Activated CD4-positive, CD25-positive, alpha-beta regulatory T cell (primary cell): ENCODE results near the gene STARD9.
"Not testable (repeated sequence)": the region's sequence is repeated elsewhere in the genome, so short reads cannot be mapped to it uniquely, and the experiment has no call there.

ENCODE experiments used
- DNase-seq, 4 experiments: peaks; one replicate each; lab custom pipeline; 2025; lab: John Stamatoyannopoulos, UW

STARD9 gene

DNA sequence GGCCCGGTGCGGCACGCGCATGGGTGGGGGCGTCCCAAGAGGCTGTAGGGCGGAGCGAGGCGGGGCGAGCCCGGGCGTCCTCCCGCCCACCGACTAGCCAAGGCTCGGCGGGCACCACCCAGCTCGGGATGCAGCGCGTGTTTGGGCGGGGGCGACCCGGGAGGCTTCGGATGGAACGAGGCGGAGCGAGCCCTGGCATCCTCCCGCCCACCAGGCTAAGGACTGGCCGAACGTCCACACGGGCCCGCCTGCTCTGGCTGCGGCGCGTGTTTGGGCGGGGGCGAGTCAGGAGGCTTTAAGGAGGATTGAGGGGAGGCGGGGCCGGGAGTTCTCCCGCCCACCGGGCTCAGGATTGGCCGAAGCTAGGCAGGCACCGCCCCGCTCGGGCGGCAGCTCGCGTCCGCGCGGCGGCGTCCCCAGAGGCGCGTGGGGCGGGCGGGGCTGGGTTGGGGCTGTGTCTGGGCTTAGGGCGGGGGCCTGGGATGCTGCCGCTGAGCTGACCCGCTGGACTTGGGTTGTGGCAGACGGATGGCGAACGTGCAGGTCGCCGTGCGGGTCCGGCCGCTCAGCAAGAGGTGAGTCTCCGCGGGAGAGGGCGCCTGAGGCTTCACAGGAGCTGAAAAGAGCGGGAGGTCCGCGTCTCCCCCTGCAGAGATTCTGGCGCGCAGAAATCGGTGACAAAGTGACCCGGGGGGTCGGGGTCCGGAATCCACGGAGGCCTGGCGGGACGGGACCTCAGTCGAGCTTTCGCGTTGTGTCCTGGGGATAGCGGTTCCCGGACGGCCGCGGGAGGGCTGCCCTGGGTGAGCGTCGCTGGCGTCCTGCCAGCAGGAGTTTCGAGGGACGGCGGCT is at the start of gene STARD9:
STARD9 (plus strand) TSS at position 419 of the 852 bp plus-strand sequence; CDS start at position 529, 110 bp downstream.
- peak; percentile 89 to 99 (median 90) for DNase-seq

DNA sequence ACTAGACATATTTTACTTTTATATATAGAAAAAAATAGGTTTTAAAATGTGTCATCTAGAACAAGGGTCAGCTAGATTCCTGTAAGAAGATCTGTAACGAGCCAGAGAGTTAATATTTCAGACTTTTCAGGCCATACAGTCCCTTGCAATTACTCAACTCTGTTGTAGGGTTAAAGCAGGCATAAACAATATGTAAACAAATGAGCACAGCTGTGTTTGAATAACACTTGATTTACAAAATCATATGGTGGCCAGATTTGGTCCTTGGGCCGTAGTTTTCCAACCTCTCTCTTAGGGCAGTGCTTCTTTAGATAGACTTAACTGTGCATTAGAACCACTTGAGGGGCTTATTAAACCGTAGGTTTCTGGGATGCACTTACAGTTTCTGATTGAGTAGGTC is 46.4 kb upstream of the STARD9 start:
- DNase-seq: no peak

DNA sequence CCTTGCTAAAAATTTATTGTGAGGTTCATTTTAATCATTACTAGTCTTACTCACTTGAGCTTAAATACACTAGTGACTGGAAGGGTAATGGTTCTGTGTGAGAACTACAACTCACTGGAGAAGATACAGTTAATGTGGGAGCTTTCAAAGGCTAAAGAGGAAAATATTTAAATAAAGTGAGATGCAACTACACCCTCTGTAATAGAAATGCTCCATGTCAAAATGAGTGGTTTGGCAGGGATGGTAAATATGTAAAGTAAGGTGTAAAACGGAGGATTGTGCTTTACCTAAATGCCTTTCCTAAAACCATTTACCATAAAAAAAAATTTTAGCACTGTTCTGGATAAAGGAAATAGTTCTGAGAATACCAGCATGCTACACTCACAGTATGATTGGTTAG is 42.2 kb upstream of the STARD9 start:
- DNase-seq: no peak

DNA sequence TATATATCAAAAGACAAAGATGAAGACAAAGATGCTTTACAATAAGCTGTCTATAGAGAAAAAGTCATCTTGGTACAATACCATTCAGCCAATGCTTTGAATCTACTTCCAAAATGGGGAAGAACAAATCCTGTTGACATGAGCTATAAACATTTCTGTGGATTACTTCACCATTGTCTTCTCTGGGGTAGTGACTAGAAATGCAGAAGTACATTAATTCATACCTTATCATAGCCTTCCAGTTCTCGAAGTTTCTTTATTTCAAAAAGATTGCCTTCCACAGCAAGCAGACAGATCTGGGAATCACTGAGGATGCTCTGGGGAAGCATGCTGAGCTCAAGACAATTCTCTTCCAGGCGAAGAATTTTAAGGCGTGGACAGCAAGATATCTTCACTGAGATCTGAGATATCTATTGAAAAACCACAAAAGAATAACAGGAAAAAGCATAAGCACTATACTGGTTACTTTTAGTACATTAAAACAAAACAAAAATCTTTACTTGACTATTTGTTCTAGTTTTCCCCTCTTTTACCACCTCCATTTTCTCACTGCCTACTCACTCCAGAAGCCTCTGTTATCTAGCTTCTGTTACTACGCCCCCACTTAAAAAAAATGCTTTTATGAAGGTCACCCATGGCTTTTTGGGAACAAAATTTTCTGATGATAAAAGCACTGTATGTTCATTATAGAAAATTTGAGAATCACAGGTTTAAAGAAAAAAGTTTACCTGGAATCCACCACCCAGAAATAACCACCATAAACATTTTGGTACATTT is 30.4 kb upstream of the STARD9 start:
- DNase-seq: no peak

DNA sequence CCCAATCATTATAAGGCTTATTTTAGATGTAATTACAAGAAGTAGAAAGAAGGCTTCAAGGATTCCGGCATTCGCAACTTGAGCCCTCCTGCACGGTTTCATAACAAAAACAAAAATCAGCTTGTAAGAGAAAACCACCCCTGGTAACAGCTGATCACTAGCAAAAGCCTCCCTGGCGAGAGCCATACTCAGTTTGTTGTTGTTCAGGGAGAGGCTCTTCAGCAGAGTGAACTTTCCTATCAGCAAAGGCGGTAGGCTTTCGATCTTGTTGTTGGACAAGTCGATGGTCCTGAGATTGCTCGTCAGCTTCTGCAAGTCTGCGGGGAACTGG is 27.5 kb upstream of the STARD9 start:
- no peak for DNase-seq

DNA sequence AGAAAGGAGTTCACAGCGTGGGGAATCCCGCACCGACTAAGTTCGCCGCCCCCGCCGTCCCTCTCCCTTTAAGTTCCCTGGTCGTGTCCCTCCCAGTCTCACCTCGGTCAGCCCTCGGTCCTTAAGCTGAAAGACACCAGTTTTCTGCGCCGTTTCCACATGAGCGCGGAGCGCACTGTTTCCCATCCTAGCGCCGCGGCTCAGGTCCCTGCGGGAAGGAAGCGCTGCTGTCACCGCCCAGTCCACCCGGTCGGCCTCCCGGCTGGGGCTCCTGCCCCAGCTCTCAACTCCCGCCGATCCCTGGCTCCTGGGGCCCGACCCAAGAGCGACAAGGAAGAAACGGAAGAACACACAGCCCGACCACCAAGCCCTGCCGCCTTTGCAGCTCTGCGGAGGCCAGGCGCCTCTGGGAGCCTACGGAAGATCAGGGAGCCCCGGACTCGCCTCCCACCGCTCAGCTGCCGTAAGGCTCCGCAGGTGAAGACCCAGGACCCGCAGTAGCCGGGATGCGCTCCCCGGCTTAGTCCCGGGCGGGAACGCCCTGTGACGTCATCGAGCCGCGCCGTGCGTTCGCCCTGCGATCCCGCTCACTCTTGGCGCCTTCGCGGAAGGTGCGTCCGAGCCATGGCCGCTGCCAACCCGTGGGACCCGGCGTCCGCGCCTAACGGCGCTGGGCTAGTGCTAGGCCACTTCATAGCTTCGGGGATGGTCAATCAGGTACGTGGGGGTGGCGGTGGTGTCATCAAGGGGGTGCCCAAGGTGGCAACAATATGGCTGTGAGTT is 27.0 kb upstream of the STARD9 start, which contains the start of the genes HAUS2 and LRRC57:
HAUS2 (plus strand) TSS at position 590 of the 783 bp plus-strand sequence; CDS start at position 625, 35 bp downstream.
LRRC57 (minus strand) TSS at position 545 of the 783 bp plus-strand sequence; CDS start at position 186, 359 bp downstream.
- peak; percentile 70 to 76 (median 74) for DNase-seq

DNA sequence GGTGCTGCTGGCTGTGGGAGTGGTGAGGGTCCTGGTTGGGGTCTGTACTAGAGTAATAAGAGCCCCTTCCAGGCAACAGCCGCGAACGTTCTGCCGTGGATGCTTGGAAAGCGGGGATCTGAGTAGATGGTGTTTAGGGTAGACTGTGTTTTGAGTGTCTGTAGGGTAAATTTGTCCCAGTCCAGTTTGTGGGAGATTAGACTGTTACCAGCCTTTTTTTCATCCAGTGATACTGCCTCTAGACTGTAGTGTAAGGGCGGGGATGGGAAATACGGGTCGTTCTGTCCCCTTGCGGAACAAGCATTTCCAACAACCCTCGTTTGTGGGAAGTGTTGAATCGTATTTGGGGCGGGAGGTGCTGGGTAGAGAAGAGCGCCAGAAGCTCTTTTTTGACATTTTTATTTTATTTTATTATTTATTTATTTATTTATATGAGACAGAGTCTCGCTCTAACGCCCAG is 26.3 kb upstream of the STARD9 start:
- DNase-seq: no peak

DNA sequence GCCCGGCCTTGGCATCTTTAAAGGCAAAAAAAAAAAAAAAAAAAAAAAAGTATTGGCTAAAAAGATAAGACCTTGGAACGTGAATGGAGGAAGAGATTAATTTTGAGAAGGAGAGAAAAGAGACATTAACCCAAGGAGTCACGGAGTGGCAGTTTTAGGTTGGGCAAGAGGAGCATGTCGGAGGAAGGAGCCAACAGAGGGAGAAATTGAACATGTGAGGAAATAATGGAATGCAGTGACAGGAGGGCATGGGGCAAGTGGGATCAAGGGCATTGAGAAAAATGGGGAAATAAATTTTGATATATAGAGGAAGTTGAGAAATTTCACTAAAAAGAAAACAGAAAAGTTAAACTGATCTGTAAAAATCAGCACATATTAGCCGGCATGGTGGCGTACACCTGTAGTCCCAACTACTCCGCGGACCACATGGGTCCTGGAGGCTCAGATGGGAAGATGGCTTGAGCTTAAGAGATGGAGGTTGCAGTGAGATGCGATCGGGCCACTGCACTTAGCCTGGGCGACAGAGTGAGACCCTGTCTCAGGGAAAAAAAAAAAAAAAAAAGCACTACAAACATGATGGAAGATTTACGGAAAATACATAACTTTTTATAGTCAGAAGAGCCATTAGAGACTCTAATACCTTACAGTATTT is 25.5 kb upstream of the STARD9 start:
- DNase-seq: no peak

DNA sequence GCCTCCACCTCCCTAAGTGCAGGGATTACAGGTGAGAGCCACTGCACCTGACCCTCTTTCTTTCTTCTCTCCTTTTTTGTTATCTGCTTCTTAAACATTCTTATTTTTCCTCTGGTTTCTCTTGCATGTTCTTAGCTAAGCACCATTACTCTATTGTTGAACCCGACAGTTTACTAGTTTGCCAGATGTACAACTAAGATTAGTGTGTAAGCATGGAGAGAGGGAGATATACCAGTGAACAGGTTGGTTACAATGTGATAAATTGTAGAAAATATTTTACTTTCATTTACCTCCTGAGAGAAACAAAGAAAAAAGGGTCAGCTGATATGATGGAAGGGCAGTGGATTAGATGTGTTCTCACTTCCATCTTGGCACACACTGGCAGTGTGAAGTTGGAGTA is 21.9 kb upstream of the STARD9 start:
- DNase-seq: no peak

DNA sequence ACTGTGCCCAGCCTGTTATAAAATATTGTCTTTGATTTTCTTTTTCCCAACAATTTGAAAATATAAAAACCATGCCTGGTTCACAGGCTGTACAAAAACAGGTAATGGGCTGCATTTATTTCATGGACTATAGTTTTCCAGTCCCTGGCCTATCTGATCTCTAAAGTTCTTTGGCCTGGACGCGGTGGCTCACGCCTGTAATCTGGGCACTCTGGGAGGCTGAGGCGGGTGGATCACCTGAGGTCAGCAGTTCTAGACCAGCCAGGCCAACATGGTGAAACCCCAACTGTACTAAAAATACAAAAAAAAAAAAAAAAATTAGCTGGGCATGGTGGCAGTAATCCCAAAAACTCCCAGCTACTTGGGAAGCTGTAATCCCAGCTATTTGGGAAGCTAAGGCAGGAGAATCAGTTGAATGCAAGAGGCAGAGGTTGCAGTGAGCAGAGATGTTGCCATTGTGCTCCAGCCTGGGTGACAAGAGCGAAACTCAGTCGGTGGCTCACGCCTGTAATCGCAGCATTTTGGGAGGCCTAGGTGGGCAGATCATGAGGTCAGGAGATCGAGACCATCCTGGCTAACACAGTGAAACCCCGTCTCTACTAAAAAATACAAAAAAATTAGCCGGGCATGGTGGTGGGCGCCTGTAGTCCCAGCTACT is 18.7 kb upstream of the STARD9 start:
- not testable (repeated sequence) for DNase-seq

DNA sequence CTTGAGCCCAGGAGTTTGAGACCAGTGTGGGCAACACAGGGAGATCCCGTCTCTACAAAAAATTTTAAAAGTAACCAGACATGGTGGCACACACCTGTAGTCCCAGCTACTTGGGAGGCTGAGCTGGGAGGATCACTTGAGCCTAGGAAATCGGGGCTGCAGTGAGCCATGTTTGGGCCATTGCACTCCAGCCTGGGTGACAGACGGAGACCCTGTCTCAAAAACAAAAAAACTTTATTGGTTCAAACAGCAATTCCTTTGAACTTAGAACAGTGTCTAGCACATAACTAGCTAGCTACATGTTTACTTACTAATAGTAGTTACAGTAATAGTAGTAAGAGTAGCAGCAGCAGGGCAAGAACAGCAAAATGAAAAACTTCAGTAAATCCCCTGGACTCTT is 16.7 kb upstream of the STARD9 start:
- no peak for DNase-seq

DNA sequence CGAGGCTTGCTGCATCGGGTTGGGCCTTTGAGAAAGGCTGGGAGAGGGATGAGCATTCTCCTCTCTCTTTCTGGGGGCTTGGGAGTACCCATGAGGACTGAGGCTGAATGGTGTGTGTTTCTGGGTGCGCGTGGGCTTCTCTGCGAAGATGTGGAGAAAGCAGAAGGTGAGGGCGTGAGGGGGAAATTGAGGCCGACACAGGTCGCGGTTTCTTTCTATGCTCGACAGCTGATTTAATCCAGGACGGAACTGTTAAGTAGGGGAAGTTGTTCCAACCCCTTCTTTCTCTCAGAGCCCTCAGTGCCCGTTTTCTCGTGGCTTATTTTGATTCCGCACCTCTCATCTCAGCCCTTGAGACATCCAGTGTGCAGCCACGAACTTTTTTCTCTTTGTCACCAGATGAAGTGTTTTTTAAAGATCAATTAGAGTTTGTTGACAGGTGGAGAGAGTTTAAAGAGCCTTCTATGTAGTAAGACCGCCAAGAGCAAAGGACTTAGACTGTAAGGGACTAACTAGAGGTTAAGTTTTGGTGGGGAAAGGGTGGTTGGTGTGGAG is 711 bp downstream of the STARD9 start:
- no peak for DNase-seq

DNA sequence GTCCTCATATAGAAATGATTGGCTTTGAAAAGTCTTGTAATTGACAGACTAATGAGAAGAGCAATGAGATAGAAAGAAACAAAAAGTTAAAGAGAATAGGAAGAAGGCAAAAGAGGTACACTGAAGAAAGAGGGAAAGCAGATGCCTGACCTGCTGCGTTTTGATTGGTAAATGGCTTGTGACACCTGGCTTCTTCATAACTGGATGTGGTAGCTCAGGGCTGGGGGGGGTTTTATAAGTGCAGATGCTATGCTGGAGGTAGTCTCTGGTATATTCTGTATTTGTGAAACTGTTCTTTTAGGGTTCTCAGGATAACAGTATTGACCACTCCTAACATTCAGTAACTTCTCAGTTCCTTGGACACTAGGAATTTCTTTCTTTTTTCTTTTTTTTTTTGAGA is 1.4 kb downstream of the STARD9 start:
- DNase-seq: no peak

DNA sequence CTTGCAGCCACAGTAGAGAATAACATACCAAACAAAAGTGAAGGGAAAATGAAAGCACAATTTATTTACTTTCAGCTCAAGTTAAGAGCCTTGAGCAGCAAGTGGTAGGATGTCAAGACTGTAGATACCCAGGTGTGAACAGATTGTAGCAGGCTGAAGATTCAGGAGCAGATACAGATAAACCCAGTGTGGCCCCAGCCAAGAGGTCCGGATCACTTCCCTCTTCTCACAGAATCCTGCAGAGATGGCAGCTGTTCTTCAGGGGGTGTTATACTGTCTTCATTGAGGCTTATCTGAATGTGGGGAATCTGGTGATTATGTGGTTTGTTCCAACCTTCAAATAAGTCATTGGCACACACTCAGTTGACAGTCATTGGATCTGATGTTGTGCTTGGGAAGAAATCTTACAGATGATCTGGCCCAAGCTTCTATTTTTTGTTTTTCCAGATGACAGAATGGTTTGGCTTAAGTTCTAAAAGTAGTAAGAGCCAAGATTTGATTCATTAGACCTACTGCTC is 2.2 kb downstream of the STARD9 start:
- no peak for DNase-seq

DNA sequence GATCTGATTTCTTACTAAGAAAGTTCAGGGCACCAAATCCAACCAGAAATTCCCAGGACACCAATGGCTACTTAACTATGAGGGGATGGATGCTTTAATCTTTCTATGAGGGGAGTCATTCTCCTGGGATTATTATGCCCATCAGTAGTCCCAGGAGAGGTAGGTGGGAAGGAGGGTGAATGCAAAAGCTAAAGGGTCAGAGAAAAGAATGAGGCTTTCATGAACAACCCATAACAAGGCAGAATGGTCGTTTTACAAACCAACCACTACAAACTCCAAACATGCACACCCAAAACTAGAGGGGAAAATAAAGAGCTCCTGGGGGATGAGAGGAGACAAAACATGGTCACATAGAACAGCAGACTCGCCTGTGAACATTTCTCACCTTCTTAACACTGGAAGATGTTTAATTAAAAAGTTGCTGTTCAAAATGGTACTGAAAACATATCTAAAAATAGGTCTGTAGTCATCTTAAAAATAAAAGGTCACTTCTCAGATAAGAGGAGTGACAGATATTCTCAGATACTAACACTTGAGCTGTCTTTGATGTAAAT is 3.7 kb downstream of the STARD9 start:
- no peak for DNase-seq

DNA sequence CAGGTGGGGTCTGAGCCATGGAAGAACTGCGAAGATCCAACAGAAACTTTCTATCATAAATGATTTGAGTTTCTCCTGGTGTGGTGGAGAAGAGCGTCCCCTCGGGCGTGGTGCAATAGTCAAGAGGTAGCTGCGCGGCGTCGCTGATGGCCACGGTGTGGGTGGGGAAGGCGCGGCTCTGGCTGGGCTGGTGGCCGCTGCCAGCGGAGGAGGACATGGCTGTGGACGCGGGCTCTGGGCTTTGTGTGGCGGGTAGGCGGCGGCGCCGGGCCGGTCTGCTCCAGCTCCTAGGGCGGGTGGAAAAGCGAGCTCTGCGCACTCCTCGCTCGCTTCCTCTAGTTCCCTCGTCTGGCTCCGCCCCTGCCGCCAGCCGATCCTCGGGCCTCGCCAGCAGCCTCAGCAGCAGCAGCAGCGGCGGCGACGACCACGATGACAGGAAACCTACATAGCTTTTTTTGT is 5.9 kb downstream of the STARD9 start:
- DNase-seq: peak; percentile 34 to 69 (median 58)

DNA sequence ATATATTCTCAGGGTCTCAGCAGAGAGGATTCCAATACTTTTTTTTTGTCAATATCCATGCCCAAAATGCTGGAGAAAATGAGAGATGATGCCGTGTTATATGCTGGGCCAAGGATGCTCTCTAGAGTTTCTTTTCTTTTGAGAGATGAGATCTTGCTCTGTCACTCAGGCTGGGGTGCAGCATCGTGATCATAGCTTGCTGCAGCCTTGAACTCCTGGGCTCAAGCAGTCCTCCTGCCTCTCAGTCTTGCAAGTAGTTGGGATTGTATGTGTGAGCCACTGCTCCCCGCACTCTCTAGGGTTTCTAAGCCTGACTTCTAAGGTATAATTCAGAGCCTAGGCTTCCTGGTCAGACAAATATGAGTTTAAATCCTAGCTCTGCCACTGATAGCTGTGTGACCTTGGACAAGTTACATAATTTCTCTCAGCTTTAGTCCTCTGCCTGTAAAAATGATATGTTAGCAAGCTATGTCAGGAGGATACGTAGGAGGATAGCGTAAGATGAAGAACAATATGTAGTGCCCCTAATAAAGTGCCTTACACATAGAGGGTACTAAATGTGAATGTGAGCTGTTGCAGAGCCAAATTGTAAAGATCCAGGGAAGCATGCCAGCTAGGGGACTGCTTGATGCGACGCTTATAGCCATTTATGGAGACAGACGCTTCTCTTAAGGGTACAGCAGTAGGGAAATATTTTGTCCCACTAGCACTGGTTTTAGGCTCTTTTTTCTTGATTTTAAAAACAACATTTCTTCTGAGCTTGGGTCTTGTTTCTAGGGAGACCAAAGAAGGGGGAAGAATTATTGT is 7.4 kb downstream of the STARD9 start:
- DNase-seq: no peak

DNA sequence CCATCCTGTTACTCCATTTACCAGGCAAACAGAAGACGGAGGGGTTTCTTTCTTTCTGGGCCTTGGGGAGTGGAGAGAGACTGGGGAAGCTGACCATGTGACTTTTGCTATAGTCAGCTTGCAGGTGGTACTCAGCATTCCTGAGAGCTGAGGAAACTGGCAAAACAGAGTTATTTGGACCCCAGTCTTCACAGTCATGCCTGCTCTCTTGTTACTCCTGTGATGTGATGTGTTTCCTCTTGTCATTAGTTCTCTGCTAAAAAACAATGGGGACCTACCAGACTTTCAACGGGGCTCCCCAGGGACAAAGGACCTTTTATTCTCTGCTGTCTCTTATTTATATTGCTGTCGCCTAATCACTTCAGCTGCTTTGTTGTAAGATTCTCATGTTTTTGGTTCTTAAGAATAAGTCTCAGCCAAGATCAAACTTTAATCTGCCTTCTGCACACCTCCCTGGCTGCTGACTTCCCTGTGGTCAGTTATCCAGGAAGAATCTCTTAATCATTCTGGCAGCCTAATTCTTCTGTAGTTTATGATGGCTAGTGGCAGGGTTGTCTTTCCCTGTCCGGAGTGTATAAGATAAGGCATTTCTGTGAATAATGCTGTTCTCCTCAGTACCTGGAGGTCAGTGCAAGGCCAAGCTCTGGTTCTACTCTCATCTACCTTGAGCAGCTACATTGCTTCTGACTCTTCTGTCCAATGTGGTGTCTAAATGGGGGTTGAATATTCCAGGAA is 8.8 kb downstream of the STARD9 start:
- no peak for DNase-seq
